H1 (cell line): ENCODE measurements around the gene PRR5L. TPM values are rescaled to one million over a fixed set of nuclear protein-coding genes. Genes with fewer than 3 reads are reported as not detected.

Experiments used
- CTCF ChIA-PET: fragments of 300-600 bp; sonication (Branson Sonifier 250); formaldehyde crosslinking; loops from one replicate; lab custom pipeline; 2021; ENCODE audit not compliant: partially characterized antibody; lab: Charles Lee
- POLR2A ChIA-PET: fragments of 300-600 bp; sonication (Branson Sonifier 250); formaldehyde crosslinking; loops from one replicate; lab custom pipeline; 2021; ENCODE audit warnings: inconsistent platforms; ENCODE audit not compliant: partially characterized antibody; lab: Charles Lee
- DNase-seq, 2 experiments: peaks; one replicate each; pipeline versions ENCODE4 v3.0.0 to v3.0.0-alpha.2; 2010 to 2022; ENCODE audit warnings: low spot score in 2 of 2, low read depth in 1 of 2, mixed read lengths in 1 of 2
- FAIRE-seq: peaks from 2 replicates; lab custom pipeline; 2011; peaks lifted over from hg19 to GRCh38; lab: Jason Lieb, UNC
- H2AFZ ChIP-seq: 2 replicates; pipeline ENCODE4 v1.8.1; 2012; ENCODE audit warnings: low read length, inconsistent platforms
- H2AK5ac ChIP-seq: 2 replicates; pipeline ENCODE4 v1.6.1; 2013; ENCODE audit warnings: low read depth, low read length
- H2BK120ac ChIP-seq: replicated peaks from 2 replicates; pipeline ENCODE3; 2013; ENCODE audit warnings: low read depth, low read length, inconsistent platforms
- H2BK12ac ChIP-seq: 2 replicates; pipeline ENCODE4 v1.6.1; 2013; ENCODE audit warnings: low read depth, low read length
- H2BK15ac ChIP-seq: 2 replicates; pipeline ENCODE4 v1.6.1; 2013; ENCODE audit warnings: low read length
- H2BK20ac ChIP-seq: 2 replicates; pipeline ENCODE4 v1.6.1; 2013; ENCODE audit warnings: low read length
- H2BK5ac ChIP-seq: 2 replicates; pipeline ENCODE4 v1.6.1; 2013; ENCODE audit warnings: low read depth, low read length
- H3K14ac ChIP-seq: 2 replicates; pipeline ENCODE4 v1.6.1; 2013; ENCODE audit warnings: inconsistent platforms; ENCODE audit not compliant: insufficient read length
- H3K18ac ChIP-seq: 2 replicates; pipeline ENCODE4 v1.6.1; 2013; ENCODE audit warnings: low read length; ENCODE audit errors: extremely low read depth
- H3K23ac ChIP-seq: 2 replicates; pipeline ENCODE4 v1.6.1; 2013; ENCODE audit warnings: inconsistent platforms; ENCODE audit not compliant: insufficient read length
- H3K23me2 ChIP-seq: 2 replicates; pipeline ENCODE4 v1.6.1; 2013; ENCODE audit warnings: low read depth, low read length
- H3K27ac ChIP-seq: 2 replicates; pipeline ENCODE4 v1.6.1; 2011; ENCODE audit warnings: low read depth, low read length, inconsistent platforms
- H3K27me3 ChIP-seq, 4 experiments: replicated peaks in 1 of 4; 1 replicate in 1 of 4; 2 replicates in 3 of 4; pipeline versions ENCODE4 v1.6.1 to v1.8.1; 2011 to 2013; ENCODE audit warnings: low read length in 3 of 4, mild to moderate bottlenecking in 3 of 4, inconsistent platforms in 2 of 4, mixed read lengths in 2 of 4, moderate library complexity in 1 of 4; ENCODE audit not compliant: control insufficient read depth in 3 of 4, insufficient read depth in 3 of 4; ENCODE audit errors: extremely low read depth in 1 of 4
- H3K36me3 ChIP-seq, 4 experiments: 2 replicates each; pipeline versions ENCODE4 v1.6.1 to v1.8.1; 2011 to 2013; ENCODE audit warnings: mild to moderate bottlenecking in 4 of 4, low read length in 3 of 4, moderate library complexity in 2 of 4, control low read depth in 1 of 4, inconsistent platforms in 1 of 4; ENCODE audit not compliant: insufficient read depth in 4 of 4, control insufficient read depth in 2 of 4
- H3K4ac ChIP-seq: replicated peaks from 2 replicates; pipeline ENCODE3; 2013; ENCODE audit warnings: low read length, low read depth, mixed read lengths, inconsistent platforms; ENCODE audit not compliant: insufficient read length
- H3K4me1 ChIP-seq, 4 experiments: replicated peaks in 1 of 4; 1 replicate in 1 of 4; 2 replicates in 3 of 4; pipeline versions ENCODE4 v1.6.1 to v1.8.1; 2011 to 2013; ENCODE audit warnings: low read length in 3 of 4, inconsistent platforms in 2 of 4, mixed read lengths in 1 of 4; ENCODE audit not compliant: insufficient read depth in 4 of 4, control insufficient read depth in 3 of 4
- H3K4me2 ChIP-seq, 2 experiments: 2 replicates each; pipeline versions ENCODE4 v1.6.1 to v1.8.1; 2011 to 2013; ENCODE audit warnings: low read depth in 2 of 2, low read length in 2 of 2, control low read depth in 1 of 2, inconsistent platforms in 1 of 2, mild to moderate bottlenecking in 1 of 2; ENCODE audit not compliant: insufficient read depth in 1 of 2
- H3K4me3 ChIP-seq, 4 experiments: fragments of 200-600, 300-600 bp in 1 of 4; sonication (generic), shearing (Covaris generic), sonication (Bioruptor Twin) in 1 of 4; 2 replicates each; pipeline versions ENCODE4 v1.5.1 to v1.8.1; 2011 to 2016; ENCODE audit warnings: low read length in 4 of 4, low read depth in 3 of 4, control low read depth in 2 of 4, inconsistent platforms in 2 of 4, mild to moderate bottlenecking in 2 of 4, mixed read lengths in 1 of 4, moderate library complexity in 1 of 4; ENCODE audit not compliant: insufficient read depth in 2 of 4; ENCODE audit errors: extremely low read depth in 1 of 4
- H3K56ac ChIP-seq: replicated peaks from 2 replicates; pipeline ENCODE3; 2013; ENCODE audit warnings: low read depth, mild to moderate bottlenecking, mixed read lengths, low read length, inconsistent platforms; ENCODE audit not compliant: insufficient read length
- H3K79me1 ChIP-seq: 2 replicates; pipeline ENCODE4 v1.6.1; 2013; ENCODE audit warnings: low read depth, low read length, control low read depth
- H3K79me2 ChIP-seq, 2 experiments: 2 replicates each; pipeline versions ENCODE4 v1.6.1 to v1.8.1; 2012 to 2013; ENCODE audit warnings: low read length in 2 of 2, mild to moderate bottlenecking in 2 of 2, inconsistent platforms in 1 of 2; ENCODE audit not compliant: insufficient read depth in 2 of 2, control insufficient read depth in 1 of 2
- H3K9ac ChIP-seq, 4 experiments: replicated peaks in 1 of 4; 1 replicate in 1 of 4; 2 replicates in 3 of 4; pipeline versions ENCODE4 v1.6.1 to v1.8.1; 2011 to 2013; ENCODE audit warnings: low read depth in 3 of 4, low read length in 3 of 4, control low read depth in 2 of 4, mild to moderate bottlenecking in 2 of 4, moderate library complexity in 2 of 4, inconsistent platforms in 1 of 4; ENCODE audit errors: extremely low read depth in 1 of 4
- H3K9me3 ChIP-seq, 2 experiments: 2 replicates each; pipeline versions ENCODE4 v1.6.1 to v1.8.1; 2012 to 2013; ENCODE audit warnings: mild to moderate bottlenecking in 2 of 2, moderate library complexity in 2 of 2, control low read depth in 1 of 2, inconsistent platforms in 1 of 2, low read depth in 1 of 2, low read length in 1 of 2, mixed read lengths in 1 of 2; ENCODE audit not compliant: insufficient read depth in 2 of 2
- H4K20me1 ChIP-seq, 2 experiments: replicated peaks in 1 of 2; 2 replicates each; pipeline versions ENCODE3 to v1.8.1; 2011 to 2013; ENCODE audit warnings: inconsistent platforms in 2 of 2, low read length in 2 of 2, mild to moderate bottlenecking in 1 of 2; ENCODE audit not compliant: insufficient read depth in 2 of 2, control insufficient read depth in 1 of 2
- H4K5ac ChIP-seq: 2 replicates; pipeline ENCODE4 v1.6.1; 2013; ENCODE audit warnings: low read length, low read depth, mixed read lengths, inconsistent platforms; ENCODE audit not compliant: insufficient read length
- H4K8ac ChIP-seq: 2 replicates; pipeline ENCODE4 v1.8.0; 2013; ENCODE audit warnings: mild to moderate bottlenecking, moderate library complexity, low read length, inconsistent platforms; ENCODE audit not compliant: insufficient read depth; ENCODE audit errors: extremely low read depth
- H4K91ac ChIP-seq: replicated peaks from 2 replicates; pipeline ENCODE3; 2013; ENCODE audit warnings: low read length, mixed read lengths, inconsistent platforms; ENCODE audit not compliant: insufficient read length
- RBBP5 ChIP-seq: IDR thresholded peaks from 2 replicates; pipeline ENCODE4 v1.7.1; 2012; ENCODE audit warnings: low read depth, mild to moderate bottlenecking, inconsistent platforms, low read length, moderate library complexity, borderline replicate concordance
- WGBS, 2 experiments: shearing (Covaris generic) in 1 of 2; methylation state at CpG; one replicate each; pipeline versions ENCODE4 v1.1.6 to v1.1.7; 2013 to 2015; ENCODE audit warnings: low lambda C conversion rate in 2 of 2, mixed read lengths in 2 of 2, inconsistent platforms in 1 of 2, low coverage in 1 of 2, missing lambda C conversion rate in 1 of 2; ENCODE audit not compliant: insufficient replicate concordance in 2 of 2, insufficient coverage in 1 of 2, insufficient read length in 1 of 2; ENCODE audit errors: extremely low coverage in 1 of 2, missing lambda C conversion rate in 1 of 2; 5-methylcytosine and 5-hydroxymethylcytosine counted together
- polyA plus RNA-seq, 7 experiments: library from polyadenylated mRNA; depleted of rRNA in 3 of 7; stranded (reverse) in 5 of 7; unstranded in 2 of 7; fragments of >200 nt in 5 of 7; fragments of 200-250 nt in 2 of 7; gene quantifications; 1 replicate in 5 of 7; 2 replicates in 1 of 7; 4 replicates in 1 of 7; pipeline versions ENCODE4 v1.2.1 to v1.2.3, GENCODE V29; 2011 to 2013; ENCODE audit warnings: missing spikeins in 2 of 7, mixed read lengths in 2 of 7
- total RNA-seq: library from RNA; stranded (reverse); fragmentation: NEBNext Ultra II Directional; extraction: Animal tissue kit (Norgen Biotek cat#: 25700); gene quantifications from 2 replicates; pipeline ENCODE4 v1.2.1, GENCODE V29; 2021

PRR5L gene
- total and polyA plus RNA-seq, 2 of the 8 experiments (the other 6 are each of a cell fraction or from before 2014, with no cell fraction given), result 6.6 to 10.1 TPM

GRCh38 chr11:36499315-36499714 is 203.2 kb downstream of the PRR5L start:
- ChIA-PET CTCF (interaction anchor here (1.2 to 2.5 kb wide), 3 partner anchors 11 to 1016 kb away, joined by 3 to 8 read pairs (median 5); partner anchors contain the start of gene TRAF6), POLR2A (interaction anchor here (1.4 kb wide), 1 partner anchor 9 kb away, joined by 3 read pairs; no protein-coding TSS in a partner anchor)
- H3K14ac ChIP-seq, result no peak overlapping the region
- no peaks in the 10 kb centered on the region for H3K79me1 ChIP-seq
- H3K9me3 ChIP-seq, result no peaks in the 10 kb centered on the region
- H2BK120ac ChIP-seq, result no peak overlapping the region
- H3K36me3 ChIP-seq, result peaks cover 0 to 29% (median 0%) of the 10 kb centered on the region in 4 experiments; a peak in 4 of 8 replicates
- H3K27me3 ChIP-seq, result no peaks in the 10 kb centered on the region
- H3K4me2 ChIP-seq, result no peak overlapping the region
- no peak overlapping the region for H2BK15ac ChIP-seq
- no peak overlapping the region for H2AK5ac ChIP-seq
- no peak overlapping the region for H2AFZ ChIP-seq
- H3K4me1 ChIP-seq, result no peaks in the 10 kb centered on the region
- no peak overlapping the region for H3K18ac ChIP-seq
- DNase-seq (no peak), FAIRE-seq (no peak)
- no peak overlapping the region for H3K4me3 ChIP-seq
- no peak overlapping the region for H3K9ac ChIP-seq
- no peak overlapping the region for H3K23ac ChIP-seq
- H4K5ac ChIP-seq, result no peak overlapping the region
- H4K91ac ChIP-seq, result no peak overlapping the region
- H2BK5ac ChIP-seq, result no peak overlapping the region
- H2BK12ac ChIP-seq, result no peak overlapping the region
- WGBS, 2 experiments, result 91% methylated on average over 4 of the region's 4 CpGs; no CpG with 5 or more reads in 1 of the 2 experiments
- H4K8ac ChIP-seq, result no peak overlapping the region
- peaks cover 0 to 2% of the 10 kb centered on the region in 2 experiments for H4K20me1 ChIP-seq
- H3K27ac ChIP-seq, result no peak overlapping the region
- no peaks in the 10 kb centered on the region for H3K79me2 ChIP-seq
- H3K23me2 ChIP-seq, result no peaks in the 10 kb centered on the region
- H3K56ac ChIP-seq, result no peak overlapping the region
- H3K4ac ChIP-seq, result no peak overlapping the region
- H2BK20ac ChIP-seq, result no peak overlapping the region
- TF ChIP-seq RBBP5, result no peak
